ENCODE measurements around the gene B3GLCT. TPM values are rescaled to one million over a fixed set of nuclear protein-coding genes. Genes with fewer than 3 reads are reported as not detected.

B3GLCT gene
- total RNA-seq, 1 experiment from 2014 or later = 1.7 TPM

- intact Hi-C loops (cut with micrococcal nuclease) = no loop called here
- BruUV-seq (replicated peaks) = no TSS peak
- Mint-ChIP-seq H3K4me3 (ENCODE audit: unreplicated experiment) (no peak overlapping the region), H3K9me3 (ENCODE audit: unreplicated experiment) (peaks cover 6% of the 10 kb centered on the region), H3K27ac (ENCODE audit: low read depth, unreplicated experiment) (no peak overlapping the region), H3K36me3 (ENCODE audit: insufficient read depth, unreplicated experiment) (no peaks in the 10 kb centered on the region), H3K27me3 (ENCODE audit: insufficient read depth, unreplicated experiment) (peaks cover 17% of the 10 kb centered on the region), H3K4me1 (ENCODE audit: insufficient read depth, unreplicated experiment) (no peaks in the 10 kb centered on the region)
- no peak for DNase-seq (ENCODE audit: unreplicated experiment)
- ChIA-PET CTCF (interaction anchor here (0.7 kb wide), 1 partner anchor 65 kb away, joined by 3 read pairs; no protein-coding TSS in a partner anchor), POLR2A (interaction anchor here (0.7 kb wide), 1 partner anchor 27 kb away, joined by 3 read pairs; no protein-coding TSS in a partner anchor)
- TF ChIP-seq, protein P1, sequence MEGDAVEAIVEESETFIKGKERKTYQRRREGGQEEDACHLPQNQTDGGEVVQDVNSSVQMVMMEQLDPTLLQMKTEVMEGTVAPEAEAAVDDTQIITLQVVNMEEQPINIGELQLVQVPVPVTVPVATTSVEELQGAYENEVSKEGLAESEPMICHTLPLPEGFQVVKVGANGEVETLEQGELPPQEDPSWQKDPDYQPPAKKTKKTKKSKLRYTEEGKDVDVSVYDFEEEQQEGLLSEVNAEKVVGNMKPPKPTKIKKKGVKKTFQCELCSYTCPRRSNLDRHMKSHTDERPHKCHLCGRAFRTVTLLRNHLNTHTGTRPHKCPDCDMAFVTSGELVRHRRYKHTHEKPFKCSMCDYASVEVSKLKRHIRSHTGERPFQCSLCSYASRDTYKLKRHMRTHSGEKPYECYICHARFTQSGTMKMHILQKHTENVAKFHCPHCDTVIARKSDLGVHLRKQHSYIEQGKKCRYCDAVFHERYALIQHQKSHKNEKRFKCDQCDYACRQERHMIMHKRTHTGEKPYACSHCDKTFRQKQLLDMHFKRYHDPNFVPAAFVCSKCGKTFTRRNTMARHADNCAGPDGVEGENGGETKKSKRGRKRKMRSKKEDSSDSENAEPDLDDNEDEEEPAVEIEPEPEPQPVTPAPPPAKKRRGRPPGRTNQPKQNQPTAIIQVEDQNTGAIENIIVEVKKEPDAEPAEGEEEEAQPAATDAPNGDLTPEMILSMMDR (IDR thresholded peaks at IDR 0.05; ENCODE audit: unreplicated experiment) = no peak
These were observed 149.4 kb downstream of the B3GLCT start for GRCh38 chr13:31349156-31349555.

DNA sequence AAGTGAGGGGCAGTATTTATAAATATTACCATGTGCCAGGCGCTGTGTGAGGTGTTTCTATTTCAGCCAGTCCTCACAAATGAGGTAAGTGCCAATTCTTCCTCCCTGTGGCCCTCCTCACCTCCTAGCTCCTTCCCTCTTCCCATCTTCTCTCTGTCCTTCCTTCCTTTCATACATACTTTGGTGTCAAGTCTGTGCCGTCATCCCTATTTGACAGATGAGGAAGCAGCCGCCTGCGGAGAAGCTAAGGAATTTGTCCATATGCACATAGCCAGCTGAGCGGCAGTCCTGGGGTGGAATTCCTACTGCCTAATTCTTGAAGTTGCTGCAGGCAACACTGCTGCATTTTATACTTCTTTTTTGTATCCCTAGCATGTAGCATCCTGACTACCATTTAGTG, 150.8 kb downstream of the B3GLCT start:
- ChIA-PET CTCF (interaction anchor here (1.0 to 1.2 kb wide), 2 partner anchors 13 to 114 kb away, joined by 3 to 4 read pairs; no protein-coding TSS in a partner anchor), POLR2A (no interaction called here)
- no peaks in the 10 kb centered on the region for H3K36me3 Mint-ChIP-seq (ENCODE audit: insufficient read depth, unreplicated experiment)
- no peak for DNase-seq (ENCODE audit: unreplicated experiment)
- H3K4me1 Mint-ChIP-seq (ENCODE audit: insufficient read depth, unreplicated experiment) = no peaks in the 10 kb centered on the region
- intact Hi-C loops (cut with micrococcal nuclease) = no loop called here
- no TSS peak for BruUV-seq (replicated peaks)
- no peak overlapping the region for H3K27ac Mint-ChIP-seq (ENCODE audit: low read depth, unreplicated experiment)
- no peak overlapping the region for H3K4me3 Mint-ChIP-seq (ENCODE audit: unreplicated experiment)
- peaks cover 17% of the 10 kb centered on the region for H3K27me3 Mint-ChIP-seq (ENCODE audit: insufficient read depth, unreplicated experiment)
- TF ChIP-seq, protein P1 (IDR thresholded peaks at IDR 0.05; ENCODE audit: unreplicated experiment) = no peak
- H3K9me3 Mint-ChIP-seq (ENCODE audit: unreplicated experiment) = peaks cover 14% of the 10 kb centered on the region

DNA sequence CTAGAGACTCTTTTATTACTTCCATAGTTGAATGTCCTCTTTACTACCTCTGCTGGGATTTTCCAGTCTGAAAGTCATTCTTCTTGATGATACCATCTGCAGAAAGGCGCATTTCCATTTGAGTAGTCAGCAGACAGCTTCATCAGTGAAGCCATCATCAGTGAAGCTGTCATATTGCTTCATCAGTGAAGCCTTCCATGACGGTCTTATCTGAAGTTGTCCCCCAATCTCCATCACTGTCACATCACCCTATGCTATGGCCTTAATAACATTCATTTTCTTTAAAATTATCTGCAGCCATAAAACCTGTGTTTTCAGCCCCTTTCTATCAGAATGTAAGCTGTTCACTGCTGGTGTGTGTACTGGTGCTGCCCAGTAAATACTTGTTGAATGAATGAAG, 151.6 kb downstream of the B3GLCT start:
- intact Hi-C loops (cut with micrococcal nuclease) = no loop called here
- no peak for DNase-seq (ENCODE audit: unreplicated experiment)
- Mint-ChIP-seq H3K9me3 (ENCODE audit: unreplicated experiment) (peaks cover 14% of the 10 kb centered on the region), H3K36me3 (ENCODE audit: insufficient read depth, unreplicated experiment) (no peaks in the 10 kb centered on the region), H3K4me1 (ENCODE audit: insufficient read depth, unreplicated experiment) (no peaks in the 10 kb centered on the region), H3K27ac (ENCODE audit: low read depth, unreplicated experiment) (no peak overlapping the region), H3K4me3 (ENCODE audit: unreplicated experiment) (no peak overlapping the region), H3K27me3 (ENCODE audit: insufficient read depth, unreplicated experiment) (peaks cover 17% of the 10 kb centered on the region)
- TF ChIP-seq, protein P1 (IDR thresholded peaks at IDR 0.05; ENCODE audit: unreplicated experiment) = no peak
- no TSS peak for BruUV-seq (replicated peaks)
- CTCF ChIA-PET = interaction anchor here (1.0 to 1.2 kb wide), 2 partner anchors 13 to 14 kb away, joined by 4 to 6 read pairs; no protein-coding TSS in a partner anchor
- POLR2A ChIA-PET = interaction anchor here (1.6 kb wide), 1 partner anchor 10 kb away, joined by 5 read pairs; no protein-coding TSS in a partner anchor

DNA sequence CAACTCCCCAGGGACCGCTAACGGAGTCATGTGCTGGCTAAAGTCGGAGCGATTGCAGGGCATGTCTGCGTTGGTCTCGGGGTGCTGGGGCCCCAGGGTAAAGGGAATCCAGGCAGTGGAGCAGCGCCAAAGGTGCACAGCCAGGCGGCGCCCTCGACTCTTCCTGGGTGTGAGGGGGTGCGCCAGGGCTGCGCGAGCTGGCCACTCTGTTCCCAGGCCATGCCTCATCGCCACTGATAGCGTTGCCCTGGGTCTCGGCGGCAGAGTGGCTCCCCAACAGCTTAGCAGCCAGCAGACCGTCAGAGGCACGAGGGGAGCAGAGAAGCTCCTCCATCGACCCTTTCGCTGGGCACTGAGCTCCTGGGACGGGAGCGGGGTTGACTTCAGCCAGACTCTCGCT, 152.7 kb downstream of the B3GLCT start:
- H3K4me3 Mint-ChIP-seq (ENCODE audit: unreplicated experiment) = no peak overlapping the region
- no peaks in the 10 kb centered on the region for H3K4me1 Mint-ChIP-seq (ENCODE audit: insufficient read depth, unreplicated experiment)
- intact Hi-C loops (cut with micrococcal nuclease) = no loop called here
- H3K27ac Mint-ChIP-seq (ENCODE audit: low read depth, unreplicated experiment) = no peak overlapping the region
- no TSS peak for BruUV-seq (replicated peaks)
- TF ChIP-seq, protein P1 (IDR thresholded peaks at IDR 0.05; ENCODE audit: unreplicated experiment) = no peak
- ChIA-PET POLR2A (interaction anchor here (1.6 kb wide), 1 partner anchor 9 kb away, joined by 5 read pairs; no protein-coding TSS in a partner anchor), CTCF (interaction anchor here (0.6 kb wide), 1 partner anchor 38 kb away, joined by 6 read pairs; no protein-coding TSS in a partner anchor)
- peaks cover 14% of the 10 kb centered on the region for H3K9me3 Mint-ChIP-seq (ENCODE audit: unreplicated experiment)
- no peaks in the 10 kb centered on the region for H3K36me3 Mint-ChIP-seq (ENCODE audit: insufficient read depth, unreplicated experiment)
- DNase-seq (ENCODE audit: unreplicated experiment) = no peak
- H3K27me3 Mint-ChIP-seq (ENCODE audit: insufficient read depth, unreplicated experiment) = peaks cover 17% of the 10 kb centered on the region

Data from MCF 10A (cell line).